ENCODE results near the gene CLIP4. TPM values are rescaled to one million over a fixed set of nuclear protein-coding genes. Genes with fewer than 3 reads are reported as not detected.

CLIP4 gene
- total RNA-seq, 1 donor from 2014 or later: 102 TPM

GRCh38 chr2:29130295-29130694, 15.1 kb downstream of the CLIP4 start:
- H3K36me3 ChIP-seq (ENCODE audit: control insufficient read depth, insufficient read depth, low read length): peaks cover 21% of the 10 kb centered on the region
- peak; percentile 94 for DNase-seq (ENCODE audit: low read depth)
- H3K27me3 ChIP-seq (ENCODE audit: control insufficient read depth, insufficient read depth, low read length): no peaks in the 10 kb centered on the region
- no peak for TF ChIP-seq CTCF (IDR thresholded peaks at IDR 0.05; ENCODE audit: insufficient read depth, low read length, severe bottlenecking)
- FAIRE-seq: peak; percentile 80
- H3K4me3 ChIP-seq (ENCODE audit: low read depth, low read length): no peak overlapping the region

- TF ChIP-seq CTCF (IDR thresholded peaks at IDR 0.05; ENCODE audit: insufficient read depth, low read length, severe bottlenecking): no peak
- no peak for DNase-seq (ENCODE audit: low read depth)
- H3K4me3 ChIP-seq (ENCODE audit: low read depth, low read length): no peak overlapping the region
- H3K36me3 ChIP-seq (ENCODE audit: control insufficient read depth, insufficient read depth, low read length): peaks cover 14% of the 10 kb centered on the region
- no peak for FAIRE-seq
- H3K27me3 ChIP-seq (ENCODE audit: control insufficient read depth, insufficient read depth, low read length): no peaks in the 10 kb centered on the region
Observed at GRCh38 chr2:29134933-29135332, 19.7 kb downstream of the CLIP4 start.

GRCh38 chr2:29139152-29139551, 23.9 kb downstream of the CLIP4 start:
- Histone ChIP-seq H3K4me3 (ENCODE audit: low read depth, low read length) (no peak overlapping the region), H3K36me3 (ENCODE audit: control insufficient read depth, insufficient read depth, low read length) (peaks cover 8% of the 10 kb centered on the region), H3K27me3 (ENCODE audit: control insufficient read depth, insufficient read depth, low read length) (no peaks in the 10 kb centered on the region)
- DNase-seq (ENCODE audit: low read depth): no peak
- FAIRE-seq: no peak
- TF ChIP-seq CTCF (IDR thresholded peaks at IDR 0.05; ENCODE audit: insufficient read depth, low read length, severe bottlenecking): no peak

GRCh38 chr2:29139731-29140130, 24.5 kb downstream of the CLIP4 start:
- Histone ChIP-seq H3K27me3 (ENCODE audit: control insufficient read depth, insufficient read depth, low read length) (no peaks in the 10 kb centered on the region), H3K4me3 (ENCODE audit: low read depth, low read length) (no peak overlapping the region), H3K36me3 (ENCODE audit: control insufficient read depth, insufficient read depth, low read length) (peaks cover 9% of the 10 kb centered on the region)
- no peak for TF ChIP-seq CTCF (IDR thresholded peaks at IDR 0.05; ENCODE audit: insufficient read depth, low read length, severe bottlenecking)
- FAIRE-seq: no peak
- DNase-seq (ENCODE audit: low read depth): no peak

GRCh38 chr2:29143657-29144056, 28.4 kb downstream of the CLIP4 start:
- FAIRE-seq: no peak
- TF ChIP-seq CTCF (IDR thresholded peaks at IDR 0.05; ENCODE audit: insufficient read depth, low read length, severe bottlenecking): no peak
- no peak overlapping the region for H3K4me3 ChIP-seq (ENCODE audit: low read depth, low read length)
- H3K27me3 ChIP-seq (ENCODE audit: control insufficient read depth, insufficient read depth, low read length): no peaks in the 10 kb centered on the region
- no peak for DNase-seq (ENCODE audit: low read depth)
- peaks cover 15% of the 10 kb centered on the region for H3K36me3 ChIP-seq (ENCODE audit: control insufficient read depth, insufficient read depth, low read length)

- no peak for DNase-seq (ENCODE audit: low read depth)
- no peaks in the 10 kb centered on the region for H3K27me3 ChIP-seq (ENCODE audit: control insufficient read depth, insufficient read depth, low read length)
- no peak overlapping the region for H3K4me3 ChIP-seq (ENCODE audit: low read depth, low read length)
- H3K36me3 ChIP-seq (ENCODE audit: control insufficient read depth, insufficient read depth, low read length): peaks cover 15% of the 10 kb centered on the region
- no peak for TF ChIP-seq CTCF (IDR thresholded peaks at IDR 0.05; ENCODE audit: insufficient read depth, low read length, severe bottlenecking)
- FAIRE-seq: no peak
Observed at GRCh38 chr2:29146197-29146596, 31.0 kb downstream of the CLIP4 start.
